Stimulated activated CD8-positive, alpha-beta memory T cell treated with anti-CD3 and anti-CD28 coated beads, Interleukin-4, amount 100 ng/mL, for 4 hours (primary cell): Measurements from ENCODE around the gene GAL3ST3.
A peak's percentile ranks its signal among the peaks of the same experiment; 100 is the strongest.
"Not testable (repeated sequence)": the region's sequence is repeated elsewhere in the genome, so short reads cannot be mapped to it uniquely, and the experiment has no call there.

Experiments used
- DNase-seq, 2 donors: peaks; one replicate each; pipeline ENCODE4 v3.0.0-alpha.2; 2020; ENCODE audit warnings: low read depth in 2 of 2, low spot score in 1 of 2

GAL3ST3 gene, protein sequence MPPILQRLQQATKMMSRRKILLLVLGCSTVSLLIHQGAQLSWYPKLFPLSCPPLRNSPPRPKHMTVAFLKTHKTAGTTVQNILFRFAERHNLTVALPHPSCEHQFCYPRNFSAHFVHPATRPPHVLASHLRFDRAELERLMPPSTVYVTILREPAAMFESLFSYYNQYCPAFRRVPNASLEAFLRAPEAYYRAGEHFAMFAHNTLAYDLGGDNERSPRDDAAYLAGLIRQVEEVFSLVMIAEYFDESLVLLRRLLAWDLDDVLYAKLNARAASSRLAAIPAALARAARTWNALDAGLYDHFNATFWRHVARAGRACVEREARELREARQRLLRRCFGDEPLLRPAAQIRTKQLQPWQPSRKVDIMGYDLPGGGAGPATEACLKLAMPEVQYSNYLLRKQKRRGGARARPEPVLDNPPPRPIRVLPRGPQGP

DNA sequence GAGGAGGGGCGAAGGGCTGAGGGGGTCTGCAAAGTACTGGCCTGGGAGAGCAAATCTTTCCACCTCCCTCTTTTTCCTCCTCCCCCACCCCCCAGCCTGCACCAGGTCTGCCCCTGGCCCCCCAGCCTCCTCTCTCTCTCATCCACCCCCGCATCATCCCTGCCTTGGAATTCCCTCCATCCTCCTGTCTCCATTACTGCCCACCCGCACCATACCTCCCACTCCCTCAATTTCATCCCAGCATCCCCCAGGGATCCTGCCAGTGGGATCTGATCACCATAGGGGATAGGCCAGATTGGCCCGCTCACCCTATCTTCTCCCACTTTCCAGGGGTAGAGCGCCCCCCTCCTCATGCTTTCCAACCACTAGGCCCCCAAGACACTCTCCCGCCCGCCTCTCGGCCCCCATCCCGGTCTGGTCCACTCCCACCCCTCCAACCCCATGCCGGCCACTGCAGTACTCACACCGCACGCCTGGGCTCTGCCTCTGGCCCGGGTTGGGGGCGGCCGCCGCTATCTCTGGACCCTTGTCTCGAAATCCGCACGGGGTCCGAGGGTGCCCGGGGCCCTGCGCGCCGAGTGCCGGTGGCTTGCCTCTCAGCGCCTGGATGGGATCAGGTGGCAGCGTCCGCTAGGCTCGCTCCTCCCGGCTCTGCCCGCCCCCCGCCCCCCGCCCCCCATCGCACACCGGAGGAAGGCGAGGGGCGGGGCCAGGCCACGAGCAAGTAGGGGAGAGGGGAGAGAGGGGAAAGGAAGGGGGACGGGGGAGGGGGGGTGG, at the start of gene GAL3ST3:
TSS of gene GAL3ST3 (minus strand) at position 615 of the 777 bp plus-strand sequence. CDS start 3,746 bp downstream, outside the sequence.
- no peak for DNase-seq

DNA sequence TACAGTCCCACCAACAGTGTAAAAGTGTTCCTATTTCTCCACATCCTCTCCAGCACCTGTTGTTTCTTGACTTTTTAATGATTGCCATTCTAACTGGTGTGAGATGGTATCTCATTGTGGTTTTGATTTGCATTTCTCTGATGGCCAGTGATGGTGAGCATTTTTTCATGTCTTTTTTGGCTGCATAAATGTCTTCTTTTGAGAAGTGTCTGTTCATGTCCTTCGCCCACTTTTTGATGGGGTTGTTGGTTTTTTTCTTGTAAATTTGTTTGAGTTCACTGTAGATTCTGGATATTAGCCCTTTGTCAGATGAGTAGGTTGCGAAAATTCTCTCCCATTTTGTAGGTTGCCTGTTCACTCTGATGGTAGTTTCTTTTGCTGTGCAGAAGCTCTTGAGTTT, 43.2 kb upstream of the GAL3ST3 start:
- not testable (repeated sequence) for DNase-seq

DNA sequence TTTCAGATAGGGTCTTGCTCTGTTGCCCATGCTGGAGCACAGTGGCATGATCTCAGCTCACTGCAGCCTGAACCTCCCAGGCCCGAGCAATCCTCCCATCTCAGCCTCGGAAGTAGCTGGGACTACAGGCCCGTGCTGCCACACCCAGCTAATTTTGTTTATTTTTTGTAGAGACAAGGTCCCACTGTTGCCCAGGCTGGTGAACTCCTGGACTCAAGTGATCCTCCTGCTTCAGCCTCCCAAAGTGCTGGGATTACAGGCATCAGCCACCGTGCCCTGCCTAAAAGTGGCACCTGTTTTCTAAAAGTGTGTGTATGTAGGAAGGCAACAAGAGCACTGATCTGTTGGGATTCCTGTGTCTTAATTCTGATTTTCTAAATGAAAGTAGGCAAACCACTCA, 41.3 kb upstream of the GAL3ST3 start:
- no peak for DNase-seq

DNA sequence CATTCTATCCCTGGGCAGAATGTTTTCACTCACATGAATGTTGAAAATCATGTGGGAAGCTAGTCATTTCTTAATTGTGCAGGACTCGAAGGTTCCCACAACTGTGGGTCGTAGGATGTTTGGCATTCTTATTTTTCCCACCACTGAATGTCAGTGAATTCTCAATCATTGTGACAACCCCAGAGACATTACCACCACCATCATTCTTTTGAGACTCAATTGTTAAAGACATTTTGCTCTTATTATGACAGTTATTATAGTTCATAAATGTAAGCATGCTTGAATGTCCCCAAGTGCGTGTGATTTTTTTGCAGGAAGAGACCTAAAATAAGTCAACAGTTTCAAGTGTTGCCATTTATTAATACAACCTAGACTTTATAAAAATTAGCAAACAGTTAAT, 40.1 kb upstream of the GAL3ST3 start:
- DNase-seq, result no peak

DNA sequence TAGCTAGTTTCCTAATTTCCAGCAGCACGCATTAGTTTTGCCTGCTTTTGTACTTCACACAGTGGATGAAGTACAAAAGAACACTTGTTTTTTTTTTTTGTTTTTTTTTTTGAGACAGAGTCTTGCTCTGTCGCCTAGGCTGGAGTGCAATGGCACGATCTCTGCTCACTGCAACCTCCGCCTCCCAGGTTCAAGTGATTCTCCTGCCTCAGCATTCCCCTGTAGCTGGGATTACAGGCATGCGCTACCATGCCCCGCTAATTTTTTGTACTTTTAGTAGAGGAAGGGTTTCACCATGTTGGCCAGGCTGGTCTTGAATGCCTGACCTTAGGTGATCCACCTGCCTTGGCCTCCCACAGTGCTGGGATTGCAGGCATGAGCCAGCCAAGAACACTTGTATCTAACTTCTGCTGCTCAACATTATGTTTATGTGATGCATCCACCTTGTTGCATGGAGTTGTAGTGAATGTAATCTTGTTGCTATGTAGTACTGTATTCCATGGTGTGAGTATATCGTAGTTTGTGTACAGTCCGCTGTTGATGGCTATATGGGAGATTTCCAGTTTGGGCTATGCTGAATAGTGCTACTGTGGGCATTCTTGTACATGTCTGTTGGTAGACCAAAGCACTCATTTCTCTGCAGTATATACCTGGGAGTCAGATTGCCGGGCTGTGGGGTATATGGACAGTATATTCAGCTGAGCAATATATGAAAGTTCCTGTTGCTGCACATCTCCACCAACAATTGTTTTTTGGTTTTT, 38.4 kb upstream of the GAL3ST3 start:
- no peak for DNase-seq

DNA sequence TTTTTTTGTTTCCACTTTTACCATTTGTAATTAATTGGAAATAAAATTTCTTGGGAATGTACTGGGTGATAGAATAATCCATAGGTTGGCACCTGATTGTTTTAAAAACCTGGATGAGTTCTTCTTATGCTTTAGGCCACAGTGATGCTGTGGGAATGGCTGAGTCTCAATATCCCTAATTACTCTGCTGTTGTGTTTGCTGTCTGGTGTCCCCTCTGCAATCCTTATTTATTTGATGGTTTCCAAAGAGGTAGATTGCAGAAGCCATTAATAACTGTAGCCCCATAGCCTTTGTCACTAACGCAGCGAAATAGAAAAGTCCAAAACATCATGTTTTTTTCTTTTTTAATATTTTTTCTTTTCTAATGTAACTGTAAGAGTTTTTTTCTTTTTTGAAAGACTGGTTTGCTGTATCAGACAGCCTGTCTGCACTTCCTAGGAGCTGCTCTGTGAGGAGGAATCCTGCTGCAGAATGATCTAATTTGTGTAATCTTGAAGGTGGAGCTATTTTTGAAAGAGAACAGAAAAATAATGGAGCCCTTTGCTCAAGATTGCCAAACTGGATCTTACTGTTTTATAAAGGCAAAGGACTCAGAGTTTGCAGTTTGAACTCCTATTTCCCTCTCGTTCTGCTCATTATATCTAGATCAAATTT, 36.0 kb upstream of the GAL3ST3 start:
- DNase-seq, result no peak

DNA sequence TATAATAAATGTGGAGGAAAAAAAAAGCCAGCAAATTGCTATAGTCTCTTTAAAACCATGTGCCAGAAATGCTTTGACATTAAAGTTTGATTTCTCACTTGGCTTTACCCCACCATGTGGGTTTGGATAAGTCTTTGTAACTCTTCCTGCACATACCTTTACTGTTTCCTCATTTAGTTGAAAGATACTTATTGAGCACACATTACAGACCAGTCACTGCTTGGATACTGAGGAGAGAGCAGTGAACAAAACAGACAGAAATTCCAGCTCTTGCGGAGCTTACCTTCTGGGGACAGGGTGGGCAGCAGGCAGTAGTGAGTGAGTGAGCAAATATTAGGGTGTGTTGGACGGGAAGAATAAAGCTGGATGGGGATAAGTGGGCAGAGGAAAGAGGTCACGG, 34.8 kb upstream of the GAL3ST3 start:
- no peak for DNase-seq

DNA sequence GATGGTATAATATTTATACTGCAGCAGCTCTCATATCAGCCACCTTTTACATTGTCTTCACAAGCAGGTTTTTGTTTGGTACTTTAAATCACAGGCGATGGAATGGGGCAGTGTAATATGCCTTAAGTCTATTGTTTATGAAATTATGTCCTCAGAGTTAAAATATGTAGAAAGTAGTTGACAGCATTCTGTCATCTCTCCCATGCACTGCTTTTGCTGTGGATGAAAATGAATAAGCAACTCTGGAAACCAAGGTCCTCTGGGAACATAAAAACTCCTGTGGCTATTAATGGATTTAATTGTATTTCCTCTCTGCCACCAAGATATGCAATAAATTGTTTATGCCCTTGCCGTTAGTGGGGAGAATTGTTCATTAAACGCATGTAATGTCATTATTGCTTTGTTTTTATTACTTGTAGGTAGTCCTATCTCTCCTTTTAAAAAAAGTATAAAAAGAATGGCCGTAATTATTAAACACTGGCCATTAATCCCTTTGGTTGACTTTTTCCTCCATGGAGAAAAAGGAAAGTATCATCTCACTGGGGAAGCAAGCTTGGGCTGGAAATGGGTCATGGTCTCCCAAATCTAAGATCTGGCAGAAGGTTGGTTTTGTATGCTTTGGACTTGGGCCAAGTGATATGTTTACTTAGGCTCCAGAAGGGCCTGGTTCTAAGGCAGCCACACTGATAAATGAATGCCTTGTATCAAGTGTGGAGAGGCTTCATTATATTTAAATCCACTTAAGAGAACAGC, 34.2 kb upstream of the GAL3ST3 start:
- no peak for DNase-seq

DNA sequence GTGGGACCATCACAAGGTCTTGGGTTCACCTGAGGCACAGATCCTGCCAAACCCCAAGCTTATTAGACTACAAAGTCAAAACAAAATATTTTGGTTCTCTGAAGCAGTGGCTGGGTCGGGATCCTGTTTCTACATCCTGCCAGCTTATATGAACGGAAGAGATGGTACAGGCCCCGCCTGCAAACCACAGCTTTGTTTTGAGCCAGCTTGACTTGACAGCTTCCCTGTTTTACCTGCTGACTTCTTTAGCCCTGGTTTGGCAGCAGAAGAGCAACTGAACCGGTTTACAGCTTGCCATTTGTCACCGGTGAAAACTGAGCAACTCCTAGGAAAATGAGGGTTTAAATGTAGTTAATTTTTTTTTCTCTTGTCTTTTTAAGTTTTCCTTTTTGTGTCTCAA, 32.5 kb upstream of the GAL3ST3 start:
- DNase-seq, result no peak

DNA sequence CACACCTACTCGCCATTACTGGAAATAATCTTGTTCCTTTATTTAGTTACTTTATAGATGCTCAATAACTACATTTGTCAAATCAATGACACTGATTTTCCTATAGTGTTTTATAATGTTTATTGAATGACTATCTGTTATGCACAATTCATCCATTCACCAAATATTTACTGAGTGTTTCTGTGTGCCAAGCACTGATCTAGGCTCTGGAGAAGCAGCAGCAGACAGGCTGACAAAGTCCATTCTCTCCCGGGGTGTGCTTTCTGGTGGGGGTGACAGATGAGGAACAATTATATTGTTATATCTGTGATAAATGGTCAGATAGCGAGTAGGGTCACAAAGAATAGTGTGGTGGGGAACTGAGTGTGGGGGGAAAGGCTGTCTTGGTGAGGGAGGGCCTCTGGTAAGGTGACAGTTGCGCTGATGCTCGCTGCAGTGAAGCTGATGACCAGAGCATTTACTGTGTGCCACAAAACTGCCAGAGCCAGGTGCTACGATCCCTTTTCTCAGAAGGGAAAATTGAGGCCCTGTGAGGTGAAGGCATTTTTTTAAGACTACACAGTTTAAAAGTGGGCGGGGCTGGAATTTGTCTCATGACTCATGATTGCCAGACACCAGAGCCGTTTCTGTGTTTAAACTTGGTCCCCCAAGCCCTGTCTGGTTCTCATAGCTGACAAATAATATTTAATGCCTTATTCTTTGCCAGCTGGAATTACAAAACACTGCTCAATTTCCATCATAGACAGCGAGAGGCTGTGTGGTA, 31.3 kb upstream of the GAL3ST3 start:
- peak; percentile 52 to 57 for DNase-seq

DNA sequence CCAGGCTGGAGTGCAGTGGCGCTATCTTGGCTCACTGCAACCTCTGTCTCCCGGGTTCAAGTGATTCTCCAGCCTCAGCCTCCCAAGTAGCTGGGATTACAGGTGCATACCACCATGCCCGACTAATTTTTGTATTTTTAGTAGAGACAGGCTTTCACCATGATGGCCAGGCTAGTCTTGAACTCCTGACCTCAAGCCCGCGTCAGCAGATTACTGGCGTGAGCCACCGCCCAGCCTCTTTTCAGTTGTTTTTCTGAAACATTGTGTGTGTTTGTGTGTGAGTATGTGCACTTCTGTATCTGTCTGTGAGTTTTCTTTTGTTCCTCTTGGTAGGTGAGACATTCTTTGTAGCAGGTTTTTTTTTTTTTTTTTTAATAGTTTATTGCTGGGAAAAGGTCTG, 30.0 kb upstream of the GAL3ST3 start:
- DNase-seq, result not testable (repeated sequence)

DNA sequence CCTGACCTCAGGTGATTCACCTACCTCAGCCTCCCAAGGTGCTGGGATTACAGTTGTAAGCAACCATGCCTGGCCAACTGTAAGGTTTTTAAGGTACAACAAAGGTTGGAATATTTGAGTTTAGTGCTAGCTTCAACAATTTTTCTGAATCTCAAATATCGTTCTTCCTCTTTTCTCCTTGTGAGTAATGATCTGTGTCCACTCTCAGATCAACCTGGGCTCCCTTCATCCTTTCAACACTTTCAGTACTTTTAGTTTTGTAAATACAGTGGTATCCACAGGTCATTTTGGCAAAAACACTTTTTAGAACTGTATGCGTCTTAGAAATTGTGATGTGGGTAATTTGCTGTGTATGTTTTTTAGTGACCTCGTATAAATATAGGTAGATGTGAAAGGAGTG, 29.0 kb upstream of the GAL3ST3 start:
- DNase-seq, result no peak

DNA sequence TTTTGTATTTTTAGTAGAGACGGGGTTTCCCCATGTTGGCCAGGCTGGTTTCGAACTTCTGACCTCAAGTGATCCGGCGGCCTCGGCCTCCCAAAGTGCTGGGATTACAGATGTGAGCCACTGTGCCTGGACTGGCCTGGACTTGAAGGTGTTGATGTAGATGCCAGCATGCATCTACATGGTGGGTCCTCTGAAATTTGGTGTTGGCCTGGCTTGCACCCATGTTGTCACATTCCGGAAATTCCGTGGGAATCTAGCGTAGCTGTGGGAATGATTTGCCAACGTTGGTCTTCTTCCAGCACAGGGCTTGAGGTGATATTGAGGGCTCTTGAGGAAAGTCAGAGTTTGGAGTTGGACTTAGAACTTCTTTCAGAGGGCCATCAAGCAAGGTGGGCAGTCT, 27.6 kb upstream of the GAL3ST3 start:
- no peak for DNase-seq

DNA sequence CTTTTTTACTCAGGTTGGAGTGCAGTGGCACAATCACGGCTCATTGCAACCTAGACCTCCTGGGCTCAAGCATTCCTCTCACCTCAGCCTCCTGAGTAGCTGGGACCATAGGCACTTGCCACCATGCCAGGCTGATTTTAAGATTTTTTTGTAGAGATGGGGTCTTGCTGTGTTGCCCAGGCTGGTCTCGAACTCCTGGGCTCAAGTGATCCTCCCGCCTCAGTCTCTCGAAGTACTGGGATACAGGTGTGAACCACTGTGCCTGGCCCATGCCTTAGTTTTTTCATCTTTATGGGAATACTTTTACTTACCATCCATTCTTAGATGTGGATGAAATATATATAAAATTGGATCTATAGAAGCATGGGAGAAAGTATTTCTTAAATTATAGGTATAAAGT, 26.3 kb upstream of the GAL3ST3 start:
- no peak for DNase-seq

DNA sequence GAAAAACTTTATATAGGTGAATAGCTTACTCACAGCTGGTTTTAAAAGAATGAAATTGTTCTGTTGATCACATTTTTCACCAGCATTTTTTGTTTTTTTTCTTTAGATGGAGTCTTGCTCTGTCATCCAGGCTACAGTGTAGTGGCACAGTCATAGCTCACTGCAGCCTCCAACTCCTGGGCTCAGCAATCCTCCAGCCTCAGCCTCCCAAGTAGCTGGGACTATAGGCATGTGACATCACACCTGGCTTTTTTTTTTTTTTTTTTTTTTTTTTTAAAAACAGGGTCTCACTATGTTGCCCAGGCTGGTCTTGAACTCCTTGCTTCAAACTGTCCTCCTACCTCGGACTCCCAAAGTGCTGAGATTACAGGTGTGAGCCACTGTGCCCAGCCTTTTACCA, 24.7 kb upstream of the GAL3ST3 start:
- DNase-seq, result no peak

DNA sequence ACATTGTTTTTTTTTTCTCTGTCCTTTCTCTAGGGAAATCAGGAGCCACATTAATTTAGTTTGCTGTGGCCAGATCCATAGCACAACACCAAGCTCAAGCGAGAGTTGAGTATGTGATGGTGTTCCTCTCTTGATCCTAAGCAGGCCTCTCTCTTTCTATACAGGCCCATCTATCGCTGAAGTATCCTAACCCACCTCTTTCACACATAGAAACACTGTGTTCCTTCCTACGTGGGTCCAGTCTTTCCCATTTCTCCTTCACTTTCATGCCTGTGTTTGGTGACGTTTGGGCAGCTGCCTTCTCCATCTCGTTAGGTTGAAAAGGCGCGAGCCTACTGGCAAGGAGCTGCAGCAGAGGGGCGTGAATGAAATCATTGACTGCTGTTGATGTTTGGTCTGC, 23.6 kb upstream of the GAL3ST3 start:
- DNase-seq, result no peak

DNA sequence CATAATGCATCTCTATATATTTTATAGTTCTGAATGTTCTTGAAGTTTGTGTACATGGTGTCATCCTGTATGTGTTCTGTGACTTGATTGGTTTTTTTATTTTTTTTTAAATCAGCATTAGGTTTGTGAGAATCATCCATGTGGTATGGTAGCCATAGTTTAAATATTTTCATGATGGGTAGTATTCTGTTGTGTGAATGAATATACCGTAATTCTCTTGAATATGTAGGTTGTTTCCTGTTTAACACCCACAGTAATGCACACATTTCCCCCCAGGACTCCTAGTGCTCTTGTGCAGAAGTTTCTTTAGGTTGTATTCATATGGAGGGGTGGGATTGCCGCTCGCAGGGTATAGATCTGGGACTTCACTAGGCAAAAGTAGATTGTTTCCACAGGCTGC, 23.1 kb upstream of the GAL3ST3 start:
- no peak for DNase-seq

DNA sequence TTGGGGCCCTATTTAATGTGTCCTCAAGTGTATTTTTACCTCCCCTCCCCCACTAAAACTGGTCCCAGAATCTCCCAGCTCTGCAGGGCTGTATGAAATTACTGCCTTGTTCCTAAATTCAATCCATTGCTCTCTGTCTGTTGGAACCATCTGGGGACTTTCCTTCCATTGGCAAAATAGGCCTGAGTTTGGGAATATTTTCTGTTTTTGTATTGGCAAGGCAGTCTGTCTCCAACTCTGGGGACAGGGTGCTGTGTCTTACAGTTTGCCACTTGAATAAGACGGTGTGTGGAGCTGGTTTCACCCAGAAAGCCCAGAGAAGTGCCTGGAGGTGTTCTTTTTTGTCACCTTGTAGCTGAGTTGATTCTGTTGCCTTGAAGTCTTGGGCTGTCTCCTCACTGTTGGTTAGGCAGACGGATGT, 22.4 kb upstream of the GAL3ST3 start:
- DNase-seq, result no peak

DNA sequence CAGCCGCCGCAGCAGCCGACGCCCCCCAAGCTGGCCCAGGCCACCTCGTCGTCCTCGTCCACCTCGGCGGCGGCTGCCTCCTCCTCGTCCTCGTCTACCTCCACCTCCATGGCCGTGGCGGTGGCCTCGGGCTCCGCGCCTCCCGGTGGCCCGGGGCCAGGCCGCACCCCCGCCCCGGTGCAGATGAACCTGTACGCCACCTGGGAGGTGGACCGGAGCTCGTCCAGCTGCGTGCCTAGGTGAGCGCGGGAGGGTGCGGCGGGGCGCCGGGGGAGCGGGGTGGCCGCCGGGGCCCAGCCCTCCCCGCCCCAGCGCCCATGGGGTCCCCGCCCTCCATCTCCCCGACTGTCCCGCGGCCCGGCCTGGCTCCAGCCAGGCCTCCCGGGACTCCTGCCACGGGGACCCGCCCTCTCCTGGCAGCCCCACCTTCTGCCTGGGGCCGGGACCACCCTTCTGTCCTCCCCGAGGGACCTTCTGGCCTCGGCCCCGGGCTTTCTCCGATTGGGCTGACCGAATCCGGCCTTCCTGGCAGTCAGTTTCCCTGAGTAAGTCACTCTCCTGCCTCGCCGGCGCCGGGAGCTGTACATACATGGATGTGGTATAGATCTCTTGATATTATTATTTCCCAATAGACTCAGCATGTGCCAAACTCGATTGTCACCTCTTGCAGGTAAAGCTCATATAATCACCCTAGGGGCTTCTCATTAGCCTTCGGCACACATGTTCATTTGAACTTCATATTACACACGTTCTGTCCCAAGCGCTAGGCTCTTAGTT, 21.8 kb upstream of the GAL3ST3 start:
- DNase-seq, result no peak
